Endometrium (tissue), 2 donors: ENCODE results near the gene BCR.
"Not testable (repeated sequence)": the region's sequence is repeated elsewhere in the genome, so short reads cannot be mapped to it uniquely, and the experiment has no call there.

Experiments used
- FAIRE-seq: peaks from 2 replicates; lab custom pipeline; 2012; peaks lifted over from hg19 to GRCh38; lab: Jason Lieb, UNC
- donor health status: control.
- donor health status: control.

Gene BCR

GRCh38 chr22:23180301-23180892 is at the start of gene BCR:
Gene BCR (plus strand): TSS chr22:23180509. CDS start chr22:23180961, 452 bp downstream.
- FAIRE-seq = no peak

DNA sequence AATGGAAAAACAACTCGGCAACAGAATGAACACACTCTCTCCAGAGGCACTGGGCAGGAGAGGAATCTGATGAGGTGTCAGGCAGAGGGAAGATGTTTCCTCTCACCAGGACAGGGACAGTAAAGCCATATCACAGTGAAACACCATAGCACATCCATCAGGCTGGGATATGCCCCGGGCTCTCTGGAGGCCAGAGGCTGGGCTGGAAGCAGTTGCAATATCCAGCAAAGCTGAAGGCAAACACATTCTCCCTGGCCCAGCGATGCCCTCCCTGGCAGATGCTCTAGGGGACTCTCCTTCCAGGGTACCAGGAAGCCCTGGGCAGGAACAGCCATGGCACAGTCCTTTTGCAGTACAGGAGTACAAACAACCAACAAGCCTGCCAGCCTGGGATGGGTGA is 49.6 kb upstream of the BCR start:
- FAIRE-seq = no peak

GRCh38 chr22:23131931-23132330 is 48.4 kb upstream of the BCR start:
- FAIRE-seq = no peak

- FAIRE-seq = no peak
Observed at GRCh38 chr22:23132376-23133091, 47.8 kb upstream of the BCR start.

DNA sequence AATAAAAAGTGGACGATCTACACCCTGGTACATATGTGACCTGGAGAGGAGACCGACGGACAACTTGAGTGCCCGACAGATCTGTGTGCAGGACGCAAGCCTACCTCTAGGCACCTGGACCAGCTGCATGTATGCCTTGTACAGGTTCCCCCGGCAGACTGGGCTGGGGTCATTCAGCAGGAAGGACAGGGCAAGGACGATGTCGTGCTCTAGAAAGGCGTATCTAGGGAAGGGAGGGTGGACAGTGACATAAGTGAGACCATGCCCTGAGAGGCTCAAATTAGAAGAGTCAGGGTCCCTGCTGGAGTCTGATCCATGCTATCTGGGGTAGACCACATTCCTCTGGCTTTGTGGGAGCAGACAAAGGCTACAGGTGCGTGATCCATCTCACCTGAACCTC is 46.4 kb upstream of the BCR start:
- FAIRE-seq = no peak

DNA sequence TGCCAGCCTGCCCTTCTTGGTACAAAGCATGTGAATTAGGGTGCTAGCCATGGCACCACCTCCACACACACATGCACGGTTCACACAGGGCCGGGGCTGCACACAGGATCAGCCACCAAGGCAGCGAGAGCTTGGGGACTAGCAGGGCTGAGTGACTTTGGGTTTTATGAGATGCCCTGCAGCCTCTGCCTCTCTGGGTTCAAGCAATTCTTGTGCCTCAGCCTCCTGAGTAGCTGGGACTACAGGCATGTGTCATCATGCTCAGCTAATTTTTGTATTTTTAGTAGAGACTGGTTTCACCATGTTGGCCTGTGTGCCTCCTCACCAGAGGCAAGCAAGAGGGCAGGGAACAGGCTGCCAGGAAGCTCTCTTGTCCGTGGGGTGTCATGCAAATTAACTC is 43.3 kb upstream of the BCR start:
- FAIRE-seq = not testable (repeated sequence)

- FAIRE-seq = no peak
Observed at GRCh38 chr22:23137468-23137867, 42.8 kb upstream of the BCR start.

GRCh38 chr22:23137905-23138561 is 42.3 kb upstream of the BCR start:
- no peak for FAIRE-seq

DNA sequence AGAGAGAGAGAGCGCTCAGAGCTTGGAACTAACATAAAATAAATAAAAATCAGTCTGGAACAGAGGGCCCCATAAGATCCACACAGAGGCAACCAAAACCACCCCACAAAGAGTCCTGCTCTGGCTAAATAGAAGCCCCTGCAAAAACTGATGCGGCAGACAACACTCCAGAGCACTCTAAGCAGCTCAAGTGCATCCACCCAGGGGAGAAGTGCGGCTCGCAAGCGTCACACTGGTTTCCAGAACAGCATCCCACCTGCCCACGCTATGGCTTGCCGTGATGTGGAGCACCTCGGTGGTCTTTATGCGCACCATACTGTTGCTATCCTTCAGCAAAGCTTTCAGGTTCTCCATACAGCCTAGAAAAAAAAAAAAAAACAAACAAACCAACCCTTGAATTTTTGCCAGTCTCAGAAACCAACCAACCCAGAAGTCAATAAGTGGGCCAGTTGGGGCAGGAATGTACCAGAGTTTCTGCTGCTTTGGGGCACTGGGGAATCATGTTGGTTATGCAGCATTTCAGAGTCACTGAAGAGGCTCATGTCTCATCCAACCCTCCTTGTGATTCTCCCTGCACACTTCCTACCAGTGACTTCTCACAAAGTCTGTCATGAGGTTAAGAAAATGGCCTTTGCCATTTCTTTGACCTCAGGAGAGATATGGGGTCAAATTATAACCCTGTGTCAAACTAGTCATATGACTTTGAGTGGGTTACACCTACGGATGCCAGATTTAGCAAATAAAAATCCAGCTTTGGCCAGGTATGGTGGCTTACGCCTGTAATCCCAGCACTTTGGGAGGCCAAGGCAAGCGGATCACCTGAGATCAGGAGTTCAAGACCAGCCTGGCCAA is 41.5 kb upstream of the BCR start:
- no peak for FAIRE-seq

DNA sequence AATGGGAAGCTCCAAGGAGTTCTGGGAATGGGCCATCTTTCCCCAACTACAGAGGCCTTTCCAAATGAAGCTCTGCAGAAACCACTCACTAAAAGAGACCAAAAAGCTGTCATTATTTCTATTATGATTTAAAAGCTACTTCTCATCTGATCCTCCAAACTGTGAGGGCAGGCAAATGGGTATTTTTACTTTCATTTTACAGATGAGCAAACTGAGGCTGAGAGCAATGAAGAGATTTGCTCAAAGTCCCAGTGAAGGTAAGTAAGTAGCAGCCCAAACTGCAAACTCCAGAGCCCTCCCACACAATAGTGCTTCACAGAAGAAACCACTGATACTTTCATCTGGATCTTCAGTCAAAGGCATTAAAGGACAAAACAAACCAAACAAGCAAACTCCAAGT is 39.9 kb upstream of the BCR start:
- FAIRE-seq = no peak

DNA sequence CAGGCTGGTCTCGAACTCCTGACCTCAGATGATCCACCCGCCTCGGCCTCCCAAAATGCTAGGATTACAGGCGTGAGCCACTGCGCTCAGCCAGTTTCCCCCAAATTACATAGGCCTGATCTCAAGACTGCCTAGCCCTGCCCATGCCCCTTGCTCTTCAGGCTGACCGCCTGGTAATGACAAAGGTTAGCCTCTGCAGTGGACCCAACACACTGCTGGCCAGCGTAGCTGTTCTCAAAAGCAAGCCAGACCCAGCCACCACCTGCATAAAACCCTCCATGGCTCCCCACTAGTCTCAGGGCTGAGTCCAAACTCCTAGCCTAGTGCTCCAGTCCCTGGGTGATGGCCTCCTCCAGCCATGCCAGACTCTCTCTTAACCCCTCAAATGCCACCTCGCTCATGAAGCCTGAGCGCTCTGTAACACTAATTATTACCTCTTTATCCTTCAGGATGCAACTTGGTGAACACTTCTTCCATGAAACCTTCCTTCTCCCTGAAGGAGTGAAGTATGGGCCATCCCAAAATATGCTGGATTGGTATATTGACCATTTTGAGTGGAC is 37.7 kb upstream of the BCR start:
- FAIRE-seq = no peak

DNA sequence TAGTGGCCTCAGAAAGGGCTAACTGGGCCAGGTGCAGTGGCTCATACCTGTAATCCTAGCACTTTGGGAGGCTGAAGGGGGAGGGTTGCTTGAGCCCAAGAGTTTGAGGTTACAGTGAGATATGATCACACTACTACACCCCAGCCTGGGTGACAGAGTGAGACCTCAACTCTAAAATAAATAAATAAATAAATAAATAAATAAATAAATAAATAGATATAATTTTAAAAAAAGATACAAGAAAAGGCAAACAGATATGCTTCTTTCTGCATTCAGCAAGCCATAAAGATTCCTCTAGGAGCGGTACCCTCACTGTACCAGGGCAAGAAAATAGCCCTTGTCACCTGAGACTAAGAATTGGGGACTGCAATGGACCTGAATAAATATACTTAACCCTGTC is 37.2 kb upstream of the BCR start:
- no peak for FAIRE-seq

DNA sequence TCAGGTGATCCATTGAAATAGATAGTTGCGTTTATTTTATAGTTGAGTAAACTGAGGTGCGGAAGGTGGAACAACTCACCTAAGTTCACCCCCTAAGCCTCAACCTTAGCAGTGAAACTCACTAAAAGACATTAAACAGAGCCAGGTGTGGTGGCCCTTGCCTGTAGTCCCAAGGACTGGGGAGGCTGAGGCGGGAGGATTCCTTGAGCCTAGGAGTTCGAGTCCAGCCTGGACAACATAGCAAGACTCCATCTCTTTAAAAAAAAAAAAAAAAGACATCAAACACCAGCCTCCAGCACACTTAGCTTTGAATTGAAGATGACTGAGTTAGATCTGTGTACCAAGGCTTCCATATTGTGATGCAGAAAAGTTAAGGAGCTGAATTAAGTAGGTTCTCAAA is 35.9 kb upstream of the BCR start:
- FAIRE-seq = no peak

- FAIRE-seq = no peak
Observed at GRCh38 chr22:23144932-23145877, 35.1 kb upstream of the BCR start, which contains the start of gene RAB36. Gene RAB36 (plus strand): TSS chr22:23145477. CDS start chr22:23146617, 1,140 bp downstream.

- no peak for FAIRE-seq
Observed at GRCh38 chr22:23145878-23146470, 34.3 kb upstream of the BCR start.

DNA sequence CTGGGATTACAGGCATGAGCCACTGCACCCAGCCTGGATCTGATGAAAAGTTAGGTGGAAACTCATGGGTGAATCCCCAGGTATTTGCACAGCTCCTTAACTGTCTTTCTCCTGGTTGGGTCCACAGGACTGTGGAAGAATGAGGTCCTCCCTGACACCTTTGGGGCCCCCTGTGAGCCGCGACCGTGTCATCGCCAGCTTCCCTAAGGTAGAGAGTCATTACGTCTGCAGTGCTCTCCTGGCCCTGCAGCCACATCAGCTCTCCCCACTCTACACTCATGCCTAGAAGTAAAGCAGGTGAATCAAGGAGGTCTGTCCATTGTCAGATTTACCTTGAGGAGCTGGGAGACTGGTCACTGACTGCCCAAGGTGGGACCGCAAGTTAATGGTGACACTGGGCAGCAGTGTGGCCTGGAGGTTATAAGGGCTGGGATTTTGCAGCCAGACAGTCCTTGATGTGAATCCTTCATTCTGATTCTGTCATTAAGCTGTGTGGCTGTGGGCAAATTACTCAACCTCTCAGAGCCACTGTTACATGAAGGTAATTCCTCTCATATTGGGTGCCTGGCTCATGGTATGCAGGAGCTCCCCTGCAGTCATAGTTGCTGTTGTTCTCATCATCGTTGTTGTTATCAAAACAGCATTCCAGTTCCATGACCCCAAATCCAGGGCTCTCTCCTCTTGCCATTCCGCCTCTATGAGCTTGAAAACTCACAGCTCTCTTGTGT is 33.7 kb upstream of the BCR start:
- FAIRE-seq = no peak

- no peak for FAIRE-seq
Observed at GRCh38 chr22:23147617-23148387, 32.5 kb upstream of the BCR start.

DNA sequence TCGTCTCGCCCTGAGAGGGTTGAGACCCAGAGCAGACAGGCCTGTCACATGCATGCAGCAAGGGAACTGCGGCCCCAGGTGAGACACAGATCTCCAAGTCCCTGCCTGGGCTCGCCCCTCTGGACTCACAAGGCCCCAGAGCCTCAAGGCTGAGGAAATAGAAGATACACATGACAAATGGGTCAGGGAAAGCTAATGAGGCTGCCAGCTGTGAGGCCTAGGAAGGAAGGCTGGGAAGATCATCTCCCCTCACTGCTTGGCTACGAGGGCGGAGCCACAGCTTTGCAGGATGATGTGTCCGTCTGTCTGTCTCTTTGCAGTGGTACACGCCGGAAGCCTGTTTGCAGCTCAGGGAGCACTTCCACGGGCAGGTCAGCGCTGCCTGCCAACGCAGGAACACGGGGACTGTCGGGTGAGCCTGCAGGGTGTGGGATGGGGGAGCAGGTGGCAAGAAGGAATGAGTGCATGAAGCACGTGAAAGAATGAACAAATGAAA is 30.5 kb upstream of the BCR start:
- no peak for FAIRE-seq

DNA sequence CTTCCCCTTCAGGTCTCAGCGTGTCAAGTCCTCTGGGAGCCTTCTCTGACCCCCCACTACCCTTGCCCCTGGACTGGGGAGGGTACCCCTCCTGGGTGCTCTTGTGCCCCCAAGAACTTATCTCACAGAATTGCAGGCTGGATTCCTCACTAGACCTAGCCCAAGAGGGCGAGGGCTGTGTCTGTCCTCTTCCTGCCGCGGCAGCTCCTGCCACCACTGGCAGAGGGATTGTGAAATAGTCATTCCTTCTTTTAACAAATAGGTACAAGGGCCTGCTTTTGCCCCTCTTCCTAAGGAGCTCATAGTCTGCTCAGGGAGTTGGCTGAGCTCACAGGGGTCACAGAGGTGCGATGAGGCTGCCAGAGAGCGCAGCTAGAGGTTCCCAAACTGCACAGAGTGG is 29.5 kb upstream of the BCR start:
- no peak for FAIRE-seq
